ENCODE data around the gene ANO6.

The ANO6 gene

DNA sequence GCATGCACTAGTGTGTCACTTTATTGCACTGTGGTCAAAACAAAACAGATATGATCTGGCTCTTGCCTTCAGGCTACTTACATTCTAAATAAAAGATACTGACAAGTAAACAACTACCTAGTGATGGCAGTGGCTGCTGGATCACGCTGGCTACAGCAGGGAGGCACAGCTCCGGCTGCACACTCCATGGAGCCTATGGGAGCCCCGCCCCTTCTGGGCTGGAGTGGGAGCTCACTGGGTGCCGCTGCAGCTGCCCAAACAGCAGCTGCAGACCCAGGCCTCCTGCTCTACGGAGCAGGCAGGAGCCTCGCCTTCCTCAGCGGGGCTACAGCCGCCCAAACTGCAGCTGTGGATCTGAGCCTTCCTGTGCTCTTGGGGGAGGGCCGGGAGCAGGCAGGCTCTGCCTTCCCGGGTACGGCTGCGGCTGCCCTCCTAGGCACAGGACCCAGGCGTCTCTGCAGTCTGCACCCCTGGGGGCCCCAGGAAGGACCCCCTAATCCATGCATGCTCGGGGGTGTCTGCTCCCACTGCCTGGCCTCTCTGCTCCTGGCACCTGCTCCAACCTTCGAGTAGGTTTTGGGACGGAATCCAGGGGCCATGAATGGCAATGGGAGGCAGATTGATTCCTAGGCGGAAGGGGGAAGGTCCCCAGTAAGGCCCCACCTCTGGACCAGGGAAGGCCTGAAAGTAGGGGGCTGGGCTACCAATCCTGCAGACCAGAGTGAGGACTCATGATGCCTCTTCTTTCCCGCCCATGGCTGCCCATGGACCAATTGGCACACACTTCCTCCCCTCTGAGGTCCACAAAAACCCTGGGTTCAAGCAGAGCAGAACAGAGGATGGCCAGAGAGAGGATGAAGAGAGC lies 253.1 kb downstream of the ANO6 start:
- Histone ChIP-seq H3K4me1 (ENCODE audit: control insufficient read depth, insufficient read depth, low read length) (no peaks in the 10 kb centered on the region), H3K9ac (ENCODE audit: low read length) (no peak overlapping the region), H3K27ac (ENCODE audit: low read depth, low read length) (no peak overlapping the region), H3K9me3 (ENCODE audit: control insufficient read depth, insufficient read depth, low read depth, low read length) (peaks cover 11% of the 10 kb centered on the region; the same call in 1 of the 2 replicates), H3K4me3 (ENCODE audit: low read depth, low read length) (no peak overlapping the region), H3K36me3 (ENCODE audit: control insufficient read depth, insufficient read depth, low read length) (no peaks in the 10 kb centered on the region), H3K27me3 (ENCODE audit: control insufficient read depth, insufficient read depth, low read length) (no peaks in the 10 kb centered on the region)

DNA sequence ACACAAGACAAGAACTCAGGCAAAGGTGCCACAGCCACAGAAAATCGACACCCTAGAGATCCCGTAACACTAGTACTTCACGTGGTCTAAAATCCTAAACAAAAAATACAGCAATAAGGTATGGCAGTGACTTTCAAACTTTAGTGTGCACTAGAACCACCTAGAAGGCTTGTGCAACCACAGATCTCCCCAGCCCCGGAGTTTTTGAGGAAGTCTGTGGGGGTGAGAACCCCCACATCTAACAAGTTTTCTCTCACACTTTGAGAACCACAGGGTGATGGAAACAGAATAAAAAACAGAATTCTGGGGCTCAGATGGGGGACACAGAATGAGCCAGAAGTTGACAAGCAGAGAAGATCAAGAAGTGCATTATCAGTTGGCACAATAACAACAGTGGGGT lies 254.0 kb downstream of the ANO6 start:
- H3K4me1 ChIP-seq (ENCODE audit: control insufficient read depth, insufficient read depth, low read length) = no peaks in the 10 kb centered on the region
- peaks cover 14% of the 10 kb centered on the region; the same call in 1 of the 2 replicates for H3K9me3 ChIP-seq (ENCODE audit: control insufficient read depth, insufficient read depth, low read depth, low read length)
- H3K27ac ChIP-seq (ENCODE audit: low read depth, low read length) = no peak overlapping the region
- no peak overlapping the region for H3K9ac ChIP-seq (ENCODE audit: low read length)
- H3K4me3 ChIP-seq (ENCODE audit: low read depth, low read length) = no peak overlapping the region
- H3K36me3 ChIP-seq (ENCODE audit: control insufficient read depth, insufficient read depth, low read length) = no peaks in the 10 kb centered on the region
- no peaks in the 10 kb centered on the region for H3K27me3 ChIP-seq (ENCODE audit: control insufficient read depth, insufficient read depth, low read length)

DNA sequence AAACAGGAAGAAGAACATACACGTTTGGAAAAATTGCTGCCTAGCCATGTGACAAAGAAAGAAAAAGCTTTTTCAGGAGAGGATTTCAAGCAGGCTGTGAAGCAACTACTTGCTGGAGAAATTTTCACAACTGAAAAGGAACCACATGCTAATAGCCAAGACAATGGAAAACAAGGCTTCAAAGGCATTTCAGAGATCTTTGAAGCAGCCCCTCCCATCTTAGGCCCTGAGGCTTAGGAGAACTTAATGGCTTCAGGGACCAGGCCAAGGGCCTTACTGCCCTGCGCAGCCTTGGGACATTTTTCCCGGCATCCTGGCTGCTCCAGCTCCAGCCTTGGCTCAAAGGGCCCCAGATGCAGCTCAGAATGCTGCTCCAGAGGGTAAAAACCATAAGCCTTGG lies 257.7 kb downstream of the ANO6 start:
- no peak overlapping the region for H3K27ac ChIP-seq (ENCODE audit: low read depth, low read length)
- peaks cover 18% of the 10 kb centered on the region; the same call in 1 of the 2 replicates for H3K9me3 ChIP-seq (ENCODE audit: control insufficient read depth, insufficient read depth, low read depth, low read length)
- H3K4me3 ChIP-seq (ENCODE audit: low read depth, low read length) = no peak overlapping the region
- H3K4me1 ChIP-seq (ENCODE audit: control insufficient read depth, insufficient read depth, low read length) = no peaks in the 10 kb centered on the region
- no peaks in the 10 kb centered on the region for H3K27me3 ChIP-seq (ENCODE audit: control insufficient read depth, insufficient read depth, low read length)
- H3K9ac ChIP-seq (ENCODE audit: low read length) = no peak overlapping the region
- H3K36me3 ChIP-seq (ENCODE audit: control insufficient read depth, insufficient read depth, low read length) = no peaks in the 10 kb centered on the region

DNA sequence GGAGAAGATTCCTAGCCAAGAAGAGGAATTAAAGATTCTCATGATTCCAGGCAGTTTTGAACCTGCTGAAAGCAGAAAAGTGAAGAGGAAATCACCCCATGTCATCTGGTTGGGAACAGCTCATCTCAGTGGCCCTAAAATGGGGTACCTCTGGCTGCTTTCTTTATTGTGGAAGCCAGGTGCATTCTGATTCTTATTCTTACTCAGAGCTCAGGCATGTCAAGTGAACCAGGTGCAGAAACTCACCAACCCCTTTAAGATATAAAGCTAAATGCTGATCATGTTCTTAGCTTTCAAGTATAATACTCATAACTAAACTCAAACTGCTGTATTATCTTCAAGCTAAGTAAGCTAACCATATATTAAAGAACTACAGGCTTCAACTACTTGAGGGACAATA lies 259.7 kb downstream of the ANO6 start:
- Histone ChIP-seq H3K4me3 (ENCODE audit: low read depth, low read length) (no peak overlapping the region), H3K27ac (ENCODE audit: low read depth, low read length) (no peak overlapping the region), H3K9me3 (ENCODE audit: control insufficient read depth, insufficient read depth, low read depth, low read length) (peaks cover 12% of the 10 kb centered on the region; the same call in 1 of the 2 replicates), H3K4me1 (ENCODE audit: control insufficient read depth, insufficient read depth, low read length) (no peaks in the 10 kb centered on the region), H3K9ac (ENCODE audit: low read length) (no peak overlapping the region), H3K36me3 (ENCODE audit: control insufficient read depth, insufficient read depth, low read length) (no peaks in the 10 kb centered on the region), H3K27me3 (ENCODE audit: control insufficient read depth, insufficient read depth, low read length) (no peaks in the 10 kb centered on the region)

DNA sequence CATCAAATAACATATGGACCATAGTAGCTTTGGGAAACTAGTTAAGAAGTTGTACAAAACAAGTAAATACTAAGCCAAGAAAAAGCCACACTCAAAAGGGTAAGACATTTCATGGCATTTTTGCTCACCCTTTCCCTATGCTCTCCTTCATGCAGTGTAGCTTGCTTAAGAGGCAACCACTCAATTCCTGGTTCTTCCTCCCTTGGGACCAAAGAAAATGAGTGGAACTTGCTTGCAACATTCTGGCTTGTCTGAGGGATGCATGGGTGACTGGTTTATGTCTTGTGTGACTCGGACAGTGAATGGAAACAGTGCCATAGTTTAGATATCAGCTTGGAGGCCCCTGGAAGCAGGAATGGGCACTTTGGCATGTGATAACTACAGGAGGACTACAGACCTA lies 261.6 kb downstream of the ANO6 start:
- Histone ChIP-seq H3K9ac (ENCODE audit: low read length) (no peak overlapping the region), H3K9me3 (ENCODE audit: control insufficient read depth, insufficient read depth, low read depth, low read length) (peaks cover 12% of the 10 kb centered on the region; the same call in 1 of the 2 replicates), H3K4me1 (ENCODE audit: control insufficient read depth, insufficient read depth, low read length) (no peaks in the 10 kb centered on the region), H3K36me3 (ENCODE audit: control insufficient read depth, insufficient read depth, low read length) (no peaks in the 10 kb centered on the region), H3K4me3 (ENCODE audit: low read depth, low read length) (no peak overlapping the region), H3K27ac (ENCODE audit: low read depth, low read length) (no peak overlapping the region), H3K27me3 (ENCODE audit: control insufficient read depth, insufficient read depth, low read length) (no peaks in the 10 kb centered on the region)

DNA sequence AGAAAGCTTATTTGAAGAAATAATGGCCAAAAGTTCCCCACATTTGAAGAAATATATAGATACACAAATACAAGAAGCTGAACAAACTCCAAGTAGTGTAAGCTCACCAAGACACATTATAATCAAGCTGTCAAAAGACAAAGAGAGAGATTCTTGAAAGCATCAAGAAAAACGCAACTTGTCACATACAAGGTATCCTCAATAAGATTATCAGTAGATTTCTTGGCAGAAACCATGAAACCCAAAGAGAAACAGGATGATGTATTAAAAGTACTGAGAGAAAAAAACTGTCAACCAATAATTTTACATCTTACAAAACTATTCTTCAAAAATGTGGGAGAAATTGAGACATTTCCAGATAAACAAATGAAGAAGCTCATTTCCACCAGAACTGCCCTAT lies 263.0 kb downstream of the ANO6 start:
- Histone ChIP-seq H3K27ac (ENCODE audit: low read depth, low read length) (no peak overlapping the region), H3K9ac (ENCODE audit: low read length) (no peak overlapping the region), H3K4me1 (ENCODE audit: control insufficient read depth, insufficient read depth, low read length) (no peaks in the 10 kb centered on the region), H3K27me3 (ENCODE audit: control insufficient read depth, insufficient read depth, low read length) (no peaks in the 10 kb centered on the region), H3K36me3 (ENCODE audit: control insufficient read depth, insufficient read depth, low read length) (no peaks in the 10 kb centered on the region), H3K9me3 (ENCODE audit: control insufficient read depth, insufficient read depth, low read depth, low read length) (peaks cover 7% of the 10 kb centered on the region; the same call in 1 of the 2 replicates), H3K4me3 (ENCODE audit: low read depth, low read length) (no peak overlapping the region)

DNA sequence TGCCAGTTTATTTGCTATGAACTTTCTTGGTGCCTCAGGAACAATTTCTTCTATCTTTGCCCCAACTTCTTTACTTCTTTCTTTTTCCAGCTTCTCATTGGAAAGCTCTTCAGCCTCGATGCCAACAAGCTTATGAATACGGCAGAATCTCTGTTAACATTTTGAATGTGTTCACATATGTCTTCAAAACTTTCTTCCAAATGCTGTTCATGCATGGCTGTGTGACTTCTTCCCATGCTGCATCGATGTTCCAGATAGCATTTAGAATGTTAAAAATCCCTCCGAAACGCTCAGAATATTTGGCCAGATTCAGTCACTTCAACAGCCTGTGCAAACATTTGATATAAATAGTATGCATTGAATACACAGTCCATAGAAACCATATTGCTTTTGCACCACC lies 265.9 kb downstream of the ANO6 start:
- H3K9me3 ChIP-seq (ENCODE audit: control insufficient read depth, insufficient read depth, low read depth, low read length) = peaks cover 5% of the 10 kb centered on the region; the same call in 1 of the 2 replicates
- no peaks in the 10 kb centered on the region for H3K4me1 ChIP-seq (ENCODE audit: control insufficient read depth, insufficient read depth, low read length)
- H3K27ac ChIP-seq (ENCODE audit: low read depth, low read length) = no peak overlapping the region
- no peak overlapping the region for H3K9ac ChIP-seq (ENCODE audit: low read length)
- H3K4me3 ChIP-seq (ENCODE audit: low read depth, low read length) = no peak overlapping the region
- H3K36me3 ChIP-seq (ENCODE audit: control insufficient read depth, insufficient read depth, low read length) = no peaks in the 10 kb centered on the region
- no peaks in the 10 kb centered on the region for H3K27me3 ChIP-seq (ENCODE audit: control insufficient read depth, insufficient read depth, low read length)

DNA sequence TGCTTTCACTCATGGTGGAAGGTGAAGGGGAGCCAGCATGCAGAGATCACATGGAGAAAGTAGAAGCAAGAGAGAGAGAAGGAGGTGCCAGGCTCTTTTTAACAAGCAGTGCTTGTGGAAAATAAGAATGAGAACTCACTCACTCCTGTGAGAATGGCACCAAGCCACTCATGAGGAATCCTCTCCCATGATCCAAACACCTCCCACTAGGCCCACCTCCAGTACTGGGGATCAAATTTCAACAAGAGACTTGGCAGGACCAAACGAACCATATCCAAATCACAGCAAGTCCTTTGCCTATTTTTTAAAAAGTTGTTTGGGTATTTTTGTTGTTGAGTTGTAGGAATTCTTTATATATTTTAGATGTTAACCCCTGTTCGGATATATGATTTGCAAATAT lies 267.7 kb downstream of the ANO6 start:
- no peaks in the 10 kb centered on the region; the same call in 1 of the 2 replicates for H3K9me3 ChIP-seq (ENCODE audit: control insufficient read depth, insufficient read depth, low read depth, low read length)
- H3K4me3 ChIP-seq (ENCODE audit: low read depth, low read length) = no peak overlapping the region
- H3K27me3 ChIP-seq (ENCODE audit: control insufficient read depth, insufficient read depth, low read length) = no peaks in the 10 kb centered on the region
- H3K4me1 ChIP-seq (ENCODE audit: control insufficient read depth, insufficient read depth, low read length) = no peaks in the 10 kb centered on the region
- H3K36me3 ChIP-seq (ENCODE audit: control insufficient read depth, insufficient read depth, low read length) = no peaks in the 10 kb centered on the region
- no peak overlapping the region for H3K9ac ChIP-seq (ENCODE audit: low read length)
- H3K27ac ChIP-seq (ENCODE audit: low read depth, low read length) = no peak overlapping the region
